PC-3 (cell line): Measurements from ENCODE around the gene ASB7. TPM values are rescaled to one million over a fixed set of nuclear protein-coding genes. Genes with fewer than 3 reads are reported as not detected.

ENCODE experiments used
- ATAC-seq: fragments of 200-7000 bp; cut with Tn5 transposase; 2 replicates; pipeline ENCODE4 v1.9.1; 2020; ENCODE audit warnings: mild to moderate bottlenecking, moderate library complexity
- BruUV-seq: library from RNA; stranded (reverse); fragments of 400-500 nt; replicated peaks from 2 replicates; lab custom pipeline; 2021; lab: Mats Ljungman, UMichigan
- CTCF ChIA-PET: fragments of 300-600 bp; sonication (Branson Sonifier 250); formaldehyde crosslinking; loops from one replicate; lab custom pipeline; 2022; ENCODE audit warnings: antibody characterized with exemption; lab: Charles Lee
- POLR2A ChIA-PET: fragments of 300-600 bp; sonication (Branson Sonifier 250); formaldehyde crosslinking; loops from one replicate; lab custom pipeline; 2022; ENCODE audit warnings: antibody characterized with exemption; ENCODE audit not compliant: unreplicated experiment; lab: Charles Lee
- DNase-seq: peaks from one replicate; pipeline ENCODE4 v3.0.0-alpha.2; 2015
- H2AFZ ChIP-seq: fragments of 300-600 bp; sonication (generic); 2 replicates; pipeline ENCODE4 v1.6.0; 2016; ENCODE audit warnings: antibody characterized with exemption, low read length
- H3F3A ChIP-seq: fragments of 300-600 bp; sonication (generic); one replicate; pipeline ENCODE4 v1.6.0; 2017; ENCODE audit warnings: antibody characterized with exemption, low read length, control low read depth, mild to moderate bottlenecking; ENCODE audit not compliant: unreplicated experiment
- H3K27ac ChIP-seq: fragments of 300-600 bp; sonication (generic); 2 replicates; pipeline ENCODE4 v1.5.1; 2016; ENCODE audit warnings: mild to moderate bottlenecking, low read length
- H3K27me3 ChIP-seq: fragments of 300-600 bp; sonication (generic); 2 replicates; pipeline ENCODE4 v1.6.1; 2016; ENCODE audit warnings: low read length, mixed read lengths
- H3K36me3 ChIP-seq: fragments of 300-600 bp; sonication (generic); 2 replicates; pipeline ENCODE4 v1.6.1; 2016; ENCODE audit warnings: low read depth, mixed run types, low read length, mixed read lengths
- H3K4me1 ChIP-seq: fragments of 300-600 bp; sonication (generic); 2 replicates; pipeline ENCODE4 v1.5.1; 2016; ENCODE audit warnings: low read length; ENCODE audit not compliant: insufficient read depth
- H3K4me2 ChIP-seq: fragments of 300-600 bp; sonication (generic); 2 replicates; pipeline ENCODE4 v1.6.0; 2016; ENCODE audit warnings: low read length
- H3K4me3 ChIP-seq: fragments of 300-600 bp; sonication (generic); 2 replicates; pipeline ENCODE4 v1.5.1; 2016; ENCODE audit warnings: mild to moderate bottlenecking, low read length, mixed read lengths
- H3K79me2 ChIP-seq: fragments of 300-600 bp; sonication (generic); 2 replicates; pipeline ENCODE4 v1.6.1; 2017; ENCODE audit warnings: low read length, mixed read lengths
- H3K9ac ChIP-seq: fragments of 300-600 bp; sonication (generic); 2 replicates; pipeline ENCODE4 v1.6.0; 2016; ENCODE audit warnings: mild to moderate bottlenecking, low read length
- H3K9me2 ChIP-seq: fragments of 300-600 bp; sonication (generic); replicated peaks from 2 replicates; pipeline ENCODE4 v1.6.1; 2016; ENCODE audit warnings: mixed run types, low read length, mixed read lengths
- H3K9me3 ChIP-seq: fragments of 300-600 bp; sonication (generic); 2 replicates; pipeline ENCODE4 v1.6.1; 2016; ENCODE audit warnings: low read length, mixed read lengths
- H4K20me1 ChIP-seq: fragments of 300-600 bp; sonication (generic); 2 replicates; pipeline ENCODE4 v1.6.1; 2016; ENCODE audit warnings: low read length, mixed read lengths
- EZH2 ChIP-seq: fragments of 300-600 bp; sonication (generic); IDR thresholded peaks from one replicate; pipeline ENCODE4 v1.6.1; 2017; ENCODE audit warnings: antibody characterized with exemption, mild to moderate bottlenecking, low read length; ENCODE audit not compliant: unreplicated experiment
- EZH2phosphoT487 ChIP-seq: fragments of 300-600 bp; sonication (generic); IDR thresholded peaks from 2 replicates; pipeline ENCODE4 v1.6.1; 2018; ENCODE audit warnings: mild to moderate bottlenecking, antibody characterized with exemption, low read length, borderline replicate concordance
- intact Hi-C: fragments of 100-400 bp; cut with micrococcal nuclease; formaldehyde crosslinking; loops from 2 replicates; pipeline ENCODE4 v1.9.0; 2023
- total RNA-seq: library from RNA; depleted of rRNA; stranded (reverse); fragments of >200 nt; gene quantifications from 2 replicates; pipeline ENCODE4 v1.2.3, GENCODE V29; 2014
- TF ChIP-seq, protein P1 (sequence below): fragments of 300-600 bp; sonication (generic); conservative IDR thresholded peaks from 2 replicates; pipeline ENCODE4 v1.5.1; 2017; ENCODE audit warnings: antibody characterized with exemption, low read depth, mild to moderate bottlenecking, low read length

The ASB7 gene
- total RNA-seq, 1 experiment from 2014 or later: 7.8 TPM

DNA sequence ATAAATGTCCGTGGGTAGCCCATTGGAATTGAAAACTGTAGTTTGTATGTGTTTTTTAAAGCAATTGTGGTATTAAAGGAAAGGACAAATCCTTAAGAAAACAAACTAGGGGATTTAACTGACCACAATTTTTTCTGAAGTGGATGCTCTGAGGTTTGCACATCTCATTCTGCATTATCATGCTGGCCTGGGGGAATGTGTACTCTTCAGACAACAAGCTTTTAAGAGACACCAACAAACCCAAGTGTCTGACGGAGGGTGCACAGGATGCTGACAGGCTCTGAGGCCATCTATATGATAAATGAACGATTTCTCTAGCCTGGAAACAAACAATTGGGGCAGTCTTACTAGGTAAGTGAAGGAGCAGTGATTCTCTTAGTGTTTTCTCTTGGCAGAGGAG is 9.5 kb upstream of the ASB7 start:
- H3K4me1 ChIP-seq: no peaks in the 10 kb centered on the region
- ATAC-seq (no peak), DNase-seq (no peak)
- H3F3A ChIP-seq: no peaks in the 10 kb centered on the region
- no TSS peak for BruUV-seq
- no peaks in the 10 kb centered on the region for H4K20me1 ChIP-seq
- H3K9me2 ChIP-seq: no peaks in the 10 kb centered on the region
- no peak overlapping the region for H3K4me2 ChIP-seq
- TF ChIP-seq EZH2 (no peak), EZH2phosphoT487 (no peak)
- TF ChIP-seq, protein P1, sequence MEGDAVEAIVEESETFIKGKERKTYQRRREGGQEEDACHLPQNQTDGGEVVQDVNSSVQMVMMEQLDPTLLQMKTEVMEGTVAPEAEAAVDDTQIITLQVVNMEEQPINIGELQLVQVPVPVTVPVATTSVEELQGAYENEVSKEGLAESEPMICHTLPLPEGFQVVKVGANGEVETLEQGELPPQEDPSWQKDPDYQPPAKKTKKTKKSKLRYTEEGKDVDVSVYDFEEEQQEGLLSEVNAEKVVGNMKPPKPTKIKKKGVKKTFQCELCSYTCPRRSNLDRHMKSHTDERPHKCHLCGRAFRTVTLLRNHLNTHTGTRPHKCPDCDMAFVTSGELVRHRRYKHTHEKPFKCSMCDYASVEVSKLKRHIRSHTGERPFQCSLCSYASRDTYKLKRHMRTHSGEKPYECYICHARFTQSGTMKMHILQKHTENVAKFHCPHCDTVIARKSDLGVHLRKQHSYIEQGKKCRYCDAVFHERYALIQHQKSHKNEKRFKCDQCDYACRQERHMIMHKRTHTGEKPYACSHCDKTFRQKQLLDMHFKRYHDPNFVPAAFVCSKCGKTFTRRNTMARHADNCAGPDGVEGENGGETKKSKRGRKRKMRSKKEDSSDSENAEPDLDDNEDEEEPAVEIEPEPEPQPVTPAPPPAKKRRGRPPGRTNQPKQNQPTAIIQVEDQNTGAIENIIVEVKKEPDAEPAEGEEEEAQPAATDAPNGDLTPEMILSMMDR: no peak
- peaks cover 49% of the 10 kb centered on the region for H3K36me3 ChIP-seq
- no peak overlapping the region for H3K27ac ChIP-seq
- CTCF ChIA-PET: no interaction called here
- H2AFZ ChIP-seq: no peak overlapping the region
- H3K27me3 ChIP-seq: no peaks in the 10 kb centered on the region
- POLR2A ChIA-PET: no interaction called here
- H3K9ac ChIP-seq: no peak overlapping the region
- peaks cover 18% of the 10 kb centered on the region for H3K9me3 ChIP-seq
- intact Hi-C loops: no loop called here
- no peak overlapping the region for H3K4me3 ChIP-seq
- peaks cover 65% of the 10 kb centered on the region for H3K79me2 ChIP-seq

DNA sequence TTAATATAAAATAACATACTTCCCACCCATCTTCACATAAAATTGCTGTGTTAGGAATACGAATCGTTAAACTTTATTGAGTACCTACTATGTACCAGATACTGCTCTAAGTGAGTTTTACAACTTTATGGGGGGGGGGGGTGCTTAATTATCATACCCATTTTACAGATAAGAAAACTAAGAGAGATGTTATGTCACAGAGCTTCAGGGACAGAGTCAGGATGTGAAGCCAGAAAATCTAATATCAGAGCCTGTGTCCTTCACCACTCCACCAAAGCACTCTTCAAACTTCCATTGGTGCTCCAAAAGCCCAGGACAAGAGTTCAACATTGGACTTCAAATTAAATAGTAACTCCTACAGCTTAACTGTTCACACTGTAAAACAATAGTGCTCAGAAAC is 9.0 kb upstream of the ASB7 start:
- Histone ChIP-seq H3K79me2 (peaks cover 69% of the 10 kb centered on the region), H3K36me3 (peaks cover 44% of the 10 kb centered on the region), H2AFZ (no peak overlapping the region), H3K9ac (no peak overlapping the region), H3K4me3 (no peak overlapping the region), H3K27ac (no peak overlapping the region), H3K9me2 (no peaks in the 10 kb centered on the region), H3K27me3 (no peaks in the 10 kb centered on the region), H4K20me1 (no peaks in the 10 kb centered on the region), H3F3A (no peaks in the 10 kb centered on the region), H3K4me2 (no peak overlapping the region), H3K4me1 (no peaks in the 10 kb centered on the region), H3K9me3 (peaks cover 14% of the 10 kb centered on the region)
- no peak for TF ChIP-seq EZH2phosphoT487
- CTCF ChIA-PET: no interaction called here
- ATAC-seq: no peak
- DNase-seq: no peak
- BruUV-seq: no TSS peak
- POLR2A ChIA-PET: no interaction called here
- intact Hi-C loops: no loop called here

DNA sequence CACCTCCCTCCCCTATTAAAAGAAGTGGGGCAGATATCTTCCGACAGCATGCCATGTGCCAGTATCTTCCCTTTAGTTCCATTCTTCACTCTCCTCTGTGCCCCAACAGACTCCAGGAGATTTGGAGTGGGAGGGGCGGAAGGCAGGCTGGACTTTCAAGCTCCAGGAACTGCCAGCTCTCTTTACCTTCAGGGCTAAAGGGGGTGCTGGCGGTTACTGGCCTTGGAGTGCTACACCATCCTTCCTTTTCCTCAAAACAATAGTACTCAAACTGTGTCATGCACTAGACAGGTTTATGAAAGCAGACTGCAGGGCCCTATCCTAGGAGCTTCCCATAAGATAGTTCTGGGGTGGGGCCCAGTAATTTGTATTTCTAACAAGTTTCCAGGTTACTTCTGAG is 6.4 kb upstream of the ASB7 start:
- ATAC-seq (no peak), DNase-seq (no peak)
- no peak overlapping the region for H3K4me3 ChIP-seq
- ChIA-PET POLR2A (no interaction called here), CTCF (no interaction called here)
- no peak for TF ChIP-seq EZH2
- H3K4me1 ChIP-seq: peaks cover 9% of the 10 kb centered on the region
- H3F3A ChIP-seq: no peaks in the 10 kb centered on the region
- intact Hi-C loops: no loop called here
- no peaks in the 10 kb centered on the region for H3K9me3 ChIP-seq
- no peak overlapping the region for H3K9ac ChIP-seq
- H2AFZ ChIP-seq: no peak overlapping the region
- no peaks in the 10 kb centered on the region for H3K9me2 ChIP-seq
- H3K36me3 ChIP-seq: peaks cover 21% of the 10 kb centered on the region; the same call in 1 of the 2 replicates
- no TSS peak for BruUV-seq
- H4K20me1 ChIP-seq: no peaks in the 10 kb centered on the region
- H3K79me2 ChIP-seq: peaks cover 94% of the 10 kb centered on the region
- no peak overlapping the region for H3K27ac ChIP-seq
- no peak overlapping the region for H3K4me2 ChIP-seq
- no peaks in the 10 kb centered on the region for H3K27me3 ChIP-seq

DNA sequence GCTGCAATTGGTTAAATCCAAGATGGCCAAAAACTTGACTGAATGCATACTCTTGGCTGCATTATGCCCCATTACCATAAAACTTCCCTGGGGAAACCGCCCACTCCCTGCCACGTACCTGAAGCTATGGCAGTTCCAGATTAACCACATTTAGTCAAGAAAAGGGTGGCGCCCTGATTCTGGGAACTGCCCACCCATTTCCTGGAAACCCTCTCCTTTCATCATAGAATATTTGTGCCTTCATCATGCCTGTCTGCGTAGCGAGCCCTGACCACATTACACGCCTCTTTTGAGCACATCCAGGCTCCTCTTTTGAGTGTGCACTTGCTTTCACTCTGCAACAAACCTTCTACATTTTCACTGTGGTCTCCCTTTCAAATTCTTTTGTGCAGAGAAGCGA is 5.6 kb upstream of the ASB7 start:
- POLR2A ChIA-PET: no interaction called here
- ATAC-seq: no peak
- peaks cover 10% of the 10 kb centered on the region for H3K4me1 ChIP-seq
- no TSS peak for BruUV-seq
- no peaks in the 10 kb centered on the region for H3F3A ChIP-seq
- H3K36me3 ChIP-seq: peaks cover 17% of the 10 kb centered on the region; the same call in 1 of the 2 replicates
- H3K9me3 ChIP-seq: no peaks in the 10 kb centered on the region
- H3K27ac ChIP-seq: no peak overlapping the region
- no peak overlapping the region for H2AFZ ChIP-seq
- intact Hi-C loops: no loop called here
- no peaks in the 10 kb centered on the region for H3K9me2 ChIP-seq
- no peak overlapping the region for H3K4me3 ChIP-seq
- TF ChIP-seq EZH2phosphoT487: no peak
- TF ChIP-seq, protein P1: no peak
- TF ChIP-seq EZH2: no peak
- DNase-seq: no peak
- no peak overlapping the region for H3K9ac ChIP-seq
- H4K20me1 ChIP-seq: no peaks in the 10 kb centered on the region
- H3K79me2 ChIP-seq: peaks cover 98% of the 10 kb centered on the region
- H3K4me2 ChIP-seq: no peak overlapping the region
- no peaks in the 10 kb centered on the region for H3K27me3 ChIP-seq
- CTCF ChIA-PET: no interaction called here
